Endothelial cell of hepatic sinusoid (primary cell): ENCODE measurements around the gene SLC24A4.
"Not testable (repeated sequence)": the region's sequence is repeated elsewhere in the genome, so short reads cannot be mapped to it uniquely, and the experiment has no call there.

ENCODE experiments used
- in situ Hi-C: cut with HindIII; loops from 2 replicates; pipeline ENCODE4 v1.10.0; 2017; ENCODE audit warnings: low sequenced_read_pairs

The SLC24A4 gene

DNA sequence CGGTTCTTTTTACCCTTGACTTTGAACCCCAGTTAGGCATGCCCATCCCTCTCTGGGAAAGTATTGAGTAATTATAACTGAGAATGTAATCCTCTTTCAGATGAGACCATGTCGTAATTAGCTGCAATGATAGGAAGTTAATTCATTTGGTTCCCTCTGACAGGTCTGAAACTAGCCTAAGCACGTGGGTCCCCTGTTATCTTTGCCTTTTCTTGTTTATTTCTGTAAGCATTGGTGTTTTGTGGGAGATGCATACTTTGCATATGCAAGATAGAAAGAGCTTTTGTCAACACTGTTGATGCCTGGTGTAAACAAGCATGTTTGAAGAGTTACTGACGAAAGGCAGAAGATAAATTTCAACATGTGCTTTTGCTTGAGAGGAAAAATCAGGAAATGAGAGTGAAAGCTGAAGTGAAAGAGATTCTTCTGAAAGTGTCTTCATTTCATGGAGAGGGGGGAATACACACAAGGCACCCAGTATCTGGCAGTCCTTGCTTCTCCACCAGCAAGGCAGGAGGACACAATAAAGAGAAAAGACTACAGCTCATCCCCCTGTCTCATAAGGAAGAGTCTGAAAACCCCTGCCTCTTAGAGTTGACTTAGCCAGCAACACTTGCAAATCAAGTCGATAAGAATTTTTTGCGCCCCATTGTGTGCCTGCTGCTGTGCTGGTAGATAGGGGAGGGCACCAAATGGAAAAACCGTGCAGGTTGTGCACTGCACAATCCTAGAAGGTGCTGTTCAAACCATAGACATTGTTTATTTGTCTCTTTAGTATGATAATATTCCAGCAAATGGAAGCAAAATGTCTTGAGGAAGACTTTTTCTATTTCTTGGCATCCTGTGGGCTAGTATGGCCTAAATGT is 77.8 kb downstream of the SLC24A4 start:
- in situ Hi-C loops: no loop called here

- in situ Hi-C loops: no loop called here
Observed at GRCh38 chr14:92401561-92401960, 78.6 kb downstream of the SLC24A4 start.

- in situ Hi-C loops: not testable (repeated sequence)
Observed at GRCh38 chr14:92402500-92402899, 79.5 kb downstream of the SLC24A4 start.

GRCh38 chr14:92404018-92404417 is 81.1 kb downstream of the SLC24A4 start:
- in situ Hi-C loops: no loop called here

DNA sequence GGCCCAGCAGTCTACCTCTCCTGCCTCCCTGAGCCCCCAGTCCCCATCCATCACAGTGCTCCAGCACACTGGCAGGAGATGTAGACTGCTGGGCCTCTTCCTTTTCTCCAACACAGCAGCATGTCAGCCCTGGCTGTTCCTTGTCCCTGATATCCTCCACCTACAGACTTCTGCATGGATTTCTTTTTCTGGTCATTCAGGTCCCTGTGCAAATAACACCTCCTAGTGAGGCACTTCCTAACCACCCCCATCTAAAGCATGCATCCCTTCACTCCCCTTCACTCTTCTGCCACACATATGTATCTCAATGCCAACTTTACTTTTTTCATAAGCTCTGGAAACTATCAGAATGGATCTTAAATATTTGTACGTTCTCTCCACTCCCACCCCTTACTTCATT is 81.5 kb downstream of the SLC24A4 start:
- in situ Hi-C loops: no loop called here

- in situ Hi-C loops: no loop called here
Observed at GRCh38 chr14:92404938-92405337, 82.0 kb downstream of the SLC24A4 start.

GRCh38 chr14:92407410-92407809 is 84.4 kb downstream of the SLC24A4 start:
- in situ Hi-C loops: no loop called here

DNA sequence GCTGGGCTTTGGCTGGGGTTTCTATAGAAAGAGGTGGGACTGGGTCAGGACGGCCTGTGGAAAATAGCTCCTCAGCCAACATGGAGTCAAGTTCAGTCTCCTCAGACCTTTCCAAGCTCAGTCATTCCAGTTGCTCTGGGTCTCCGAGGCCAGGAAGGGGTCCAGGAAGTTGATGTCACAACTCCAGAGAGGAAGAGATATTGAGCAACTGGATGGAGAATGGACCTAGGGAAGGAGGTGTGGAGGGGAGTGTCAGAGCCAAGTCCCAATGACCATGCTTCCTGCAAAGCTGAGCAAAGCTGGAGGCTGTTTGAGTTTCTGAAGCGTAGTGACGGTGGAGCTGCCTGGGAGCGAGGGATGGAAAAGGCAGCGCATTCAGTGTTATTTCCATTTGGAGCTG is 86.1 kb downstream of the SLC24A4 start:
- in situ Hi-C loops: no loop called here

DNA sequence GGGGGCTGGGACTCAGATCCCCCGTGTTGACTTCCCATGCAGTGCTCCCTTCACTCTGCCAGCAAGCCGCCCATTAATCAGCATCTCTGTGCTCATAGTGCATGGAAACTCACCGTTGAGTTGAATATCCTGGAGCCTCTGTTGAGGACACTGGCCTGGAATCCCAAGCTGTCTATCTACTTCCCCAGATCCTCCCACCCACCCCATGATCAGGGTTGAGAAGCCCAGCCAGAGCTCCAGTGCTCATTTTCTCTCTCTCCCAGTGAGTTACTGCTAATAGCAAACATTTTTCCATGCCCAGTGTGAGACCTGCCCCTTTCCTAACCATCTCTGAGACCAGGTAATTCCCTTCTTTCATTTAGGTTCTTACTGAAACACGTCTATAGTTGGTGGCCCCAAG is 88.2 kb downstream of the SLC24A4 start:
- in situ Hi-C loops: no loop called here

DNA sequence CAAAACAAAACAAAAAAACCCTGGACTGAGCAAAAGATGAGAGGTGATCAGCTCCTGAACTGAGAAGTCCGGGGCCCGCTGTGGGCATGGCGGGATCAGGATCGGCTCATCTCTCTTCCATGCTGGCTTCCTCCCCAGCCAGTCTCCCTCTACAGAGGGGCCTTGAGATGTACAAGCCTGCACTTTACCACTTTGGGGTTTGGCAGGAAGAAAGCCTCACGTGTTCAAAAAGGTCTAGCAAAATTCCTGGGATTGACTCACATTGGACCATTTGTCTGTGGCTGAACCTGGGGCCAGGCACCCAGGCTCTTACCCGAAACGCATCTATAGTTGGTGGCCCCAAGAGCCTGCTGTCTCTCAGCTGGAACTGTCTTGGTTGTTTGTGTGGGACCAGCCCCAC is 89.0 kb downstream of the SLC24A4 start:
- in situ Hi-C loops: no loop called here

DNA sequence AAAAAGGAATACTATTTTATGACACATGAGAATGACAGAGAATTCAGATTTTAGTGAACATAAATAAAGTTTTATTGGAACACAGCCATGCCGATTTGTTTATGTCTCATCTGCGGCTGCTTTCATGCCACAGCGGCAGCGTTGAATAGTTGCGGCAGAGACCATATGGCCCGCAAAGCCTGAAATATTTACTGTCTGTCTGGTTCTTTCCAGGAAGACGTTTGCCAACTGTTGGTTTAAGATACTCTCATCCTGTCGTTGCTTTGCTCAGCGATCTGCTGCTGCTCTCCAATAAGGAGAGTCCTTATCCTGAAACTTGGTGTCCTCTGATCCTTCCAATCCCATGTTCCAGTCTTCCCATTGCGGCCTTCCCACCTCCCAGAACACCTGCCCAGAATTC is 89.9 kb downstream of the SLC24A4 start:
- in situ Hi-C loops: no loop called here

DNA sequence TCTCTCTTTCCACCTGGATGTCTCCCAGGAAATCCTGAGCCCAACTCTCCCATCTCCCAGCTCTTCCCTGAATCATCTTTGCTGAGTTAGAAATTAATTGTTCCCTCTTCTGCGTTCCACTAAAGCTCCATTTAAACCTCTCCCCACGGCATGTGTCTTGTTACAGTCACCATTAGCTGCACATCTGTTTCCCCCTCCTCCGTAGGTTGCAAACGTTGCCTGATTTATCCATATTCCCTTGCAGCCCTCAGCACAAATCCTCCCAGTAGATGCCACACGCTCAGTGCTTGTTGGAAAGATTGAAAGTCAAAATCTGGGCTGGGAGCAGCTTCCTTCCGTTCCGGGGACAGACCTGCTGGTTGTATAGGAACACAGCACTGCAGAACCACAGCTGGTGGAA is 90.4 kb downstream of the SLC24A4 start:
- in situ Hi-C loops: no loop called here

DNA sequence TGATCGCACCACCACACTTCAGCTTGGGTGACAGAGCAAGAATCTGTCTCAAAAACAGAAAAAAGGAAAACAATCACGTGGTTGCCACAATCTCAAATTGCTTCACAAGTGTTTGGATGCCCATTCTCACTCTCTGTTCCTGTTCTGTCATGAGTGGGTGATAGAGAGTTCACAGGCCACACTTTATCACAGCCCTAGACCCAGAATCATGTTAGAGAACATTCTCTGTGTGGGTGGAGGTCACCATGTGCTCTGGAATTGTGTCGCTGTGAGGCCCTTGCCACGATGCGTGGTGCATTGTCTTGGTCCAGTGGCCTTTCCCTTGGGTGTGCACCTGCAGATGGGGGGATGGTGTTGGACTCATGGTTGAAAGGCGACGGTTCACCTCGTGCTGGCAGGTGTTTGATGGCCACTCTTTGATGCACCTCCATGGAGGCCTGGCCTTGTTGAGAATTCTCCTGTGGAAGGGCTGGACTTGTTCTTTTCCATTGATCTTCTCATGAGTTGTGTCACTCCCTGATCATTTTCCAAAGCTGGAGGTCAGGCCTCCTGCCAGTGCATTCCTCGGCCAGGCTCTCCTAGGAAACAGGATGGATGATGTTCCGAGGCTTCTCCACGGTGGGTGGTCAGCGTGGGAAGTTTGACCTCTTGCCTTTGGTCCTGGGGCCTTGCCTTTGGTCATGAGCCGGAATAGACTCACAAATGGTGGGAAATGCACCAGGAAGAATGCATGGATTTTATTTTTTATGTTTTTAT is 91.9 kb downstream of the SLC24A4 start:
- in situ Hi-C loops: no loop called here

DNA sequence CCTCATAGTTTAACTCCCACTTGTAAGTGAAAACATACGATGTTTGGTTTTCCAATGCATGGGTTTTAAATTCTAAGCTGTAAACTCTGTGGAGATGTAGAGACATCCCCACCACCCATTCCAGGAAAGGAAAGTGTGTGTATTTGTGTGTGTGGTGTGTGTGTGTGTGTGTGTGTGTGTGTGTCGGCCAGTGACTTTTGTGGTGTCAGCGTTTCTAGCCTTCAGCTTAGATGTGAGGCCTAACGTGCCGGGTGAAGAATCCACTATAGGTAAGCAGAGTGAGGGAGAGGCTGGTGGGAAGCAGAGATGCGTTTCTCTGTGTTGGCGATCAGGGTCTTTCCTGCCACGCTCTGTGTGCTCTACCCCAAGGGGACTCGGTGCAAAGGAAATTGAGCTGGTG is 93.0 kb downstream of the SLC24A4 start:
- in situ Hi-C loops: no loop called here

DNA sequence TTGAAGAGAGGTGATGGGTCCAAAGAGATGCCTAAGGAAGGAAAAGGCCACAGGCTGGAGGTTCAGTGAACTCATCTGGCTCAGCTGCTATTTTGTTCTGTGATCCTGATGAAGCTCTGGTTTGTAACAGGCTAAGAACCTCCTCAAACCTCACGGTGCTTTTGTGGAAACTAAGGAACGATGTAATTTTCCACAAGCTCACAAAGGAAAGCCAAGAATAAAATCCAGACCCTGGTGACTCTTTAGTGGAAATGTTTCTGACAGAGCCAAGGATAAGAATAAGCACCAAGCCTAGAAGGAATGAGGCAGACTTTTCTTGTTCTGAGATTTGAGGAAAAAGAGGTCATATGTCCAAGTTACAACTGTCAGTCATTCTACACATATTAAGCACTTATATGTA is 93.6 kb downstream of the SLC24A4 start:
- in situ Hi-C loops: no loop called here

GRCh38 chr14:92417759-92418158 is 94.8 kb downstream of the SLC24A4 start:
- in situ Hi-C loops: no loop called here

DNA sequence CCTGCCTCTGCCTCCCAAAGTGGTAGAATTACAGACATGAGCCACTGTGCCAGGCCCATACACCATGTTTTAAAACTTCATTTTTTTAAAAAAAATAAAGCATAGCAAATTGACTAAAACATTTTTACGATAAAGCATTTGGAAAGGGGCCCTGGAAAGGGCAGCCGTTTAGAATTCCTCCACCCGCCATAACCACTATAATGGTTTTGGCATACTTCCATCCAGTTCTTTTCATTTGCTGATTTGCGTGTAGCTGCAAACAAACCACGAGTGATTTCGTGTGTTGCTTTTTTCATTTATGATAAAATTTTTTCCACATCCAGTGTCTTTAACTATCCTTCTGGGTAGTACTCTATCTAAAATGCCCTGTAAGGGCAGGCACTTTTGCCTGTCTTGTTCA is 98.8 kb downstream of the SLC24A4 start:
- in situ Hi-C loops: no loop called here

- in situ Hi-C loops: no loop called here
Observed at GRCh38 chr14:92425101-92425500, 102.1 kb downstream of the SLC24A4 start.

DNA sequence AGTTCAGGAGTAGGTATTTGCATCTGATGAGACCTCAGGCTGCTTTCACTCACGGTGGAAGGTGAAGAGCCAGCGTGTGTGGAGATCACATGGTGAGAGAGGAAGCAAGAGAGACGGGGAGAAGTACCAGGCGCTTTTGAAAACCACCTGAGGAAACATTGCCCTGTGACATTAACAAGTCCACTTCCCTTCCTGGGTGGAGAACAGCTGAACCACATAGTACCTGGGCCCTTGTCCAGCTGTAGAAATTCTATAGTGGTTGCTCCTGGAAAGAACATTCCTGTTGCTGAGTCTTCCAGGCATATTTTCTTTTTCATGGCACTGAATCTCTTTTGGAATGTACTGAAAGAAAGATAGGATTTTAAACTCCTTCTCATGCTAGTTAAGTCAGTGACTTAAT is 103.3 kb downstream of the SLC24A4 start:
- in situ Hi-C loops: no loop called here

GRCh38 chr14:92427096-92427495 is 104.1 kb downstream of the SLC24A4 start:
- in situ Hi-C loops: no loop called here

GRCh38 chr14:92430686-92431085 is 107.7 kb downstream of the SLC24A4 start:
- in situ Hi-C loops: no loop called here

GRCh38 chr14:92431199-92431725 is 108.3 kb downstream of the SLC24A4 start:
- in situ Hi-C loops: no loop called here
